K562 (cell line): ENCODE results near the gene ZSCAN12. TPM values are rescaled to one million over a fixed set of nuclear protein-coding genes. Genes with fewer than 3 reads are reported as not detected.
A peak's percentile ranks its signal among the peaks of the same experiment; 100 is the strongest.

Source experiments
- ATAC-seq: fragments of 200-7000 bp; cut with Tn5 transposase; 3 replicates; pipeline ENCODE4 v1.9.1; 2020; ENCODE audit warnings: moderate library complexity
- BruUV-seq: library from RNA; stranded (reverse); fragments of 400-500 nt; replicated peaks from 2 replicates; lab custom pipeline; 2021; lab: Mats Ljungman, UMichigan
- CTCF ChIA-PET: fragments of 300-600 bp; formaldehyde crosslinking; extraction: SDS; loops from one replicate; lab custom pipeline; 2021; ENCODE audit warnings: low intra/inter-chr PET ratio; lab: Yijun Ruan, JAX
- POLR2A ChIA-PET: fragments of 300-600, 350-650 bp; sonication (Branson Sonifier 250); formaldehyde crosslinking; extraction: SDS; loops from one replicate; lab custom pipeline; 2021; ENCODE audit warnings: antibody characterized with exemption, inconsistent platforms; lab: Yijun Ruan, JAX
- DNase-seq, 4 experiments: peaks; one replicate each; pipeline versions ENCODE4 v3.0.0 to v3.0.0-alpha.2; 2011 to 2018; ENCODE audit warnings: low spot score in 3 of 4, mixed read lengths in 3 of 4; ENCODE audit errors: extremely low read depth in 1 of 4
- FAIRE-seq: peaks from 2 replicates; lab custom pipeline; 2011; peaks lifted over from hg19 to GRCh38; lab: Jason Lieb, UNC
- H2AFZ ChIP-seq: 2 replicates; pipeline ENCODE4 v1.6.0; 2011; ENCODE audit warnings: low read depth, low read length, control low read depth, inconsistent platforms
- H3K27ac ChIP-seq: fragments of 200-600 bp; 3 replicates; pipeline ENCODE4 v1.8.0; 2011; ENCODE audit warnings: low read depth, mild to moderate bottlenecking, control low read depth, inconsistent platforms, low read length, moderate library complexity, mixed read lengths; ENCODE audit errors: extremely low read depth
- H3K27me3 ChIP-seq, 2 experiments: fragments of 300-600 bp in 1 of 2; 2 replicates in 1 of 2; 3 replicates in 1 of 2; pipeline versions ENCODE4 v1.6.0 to v1.8.0; 2011; ENCODE audit warnings: inconsistent platforms in 2 of 2, low read length in 2 of 2, mild to moderate bottlenecking in 1 of 2, mixed read lengths in 1 of 2, moderate library complexity in 1 of 2; ENCODE audit not compliant: control insufficient read depth in 2 of 2, insufficient read depth in 2 of 2
- H3K36me3 ChIP-seq: fragments of 300-600 bp; 3 replicates; pipeline ENCODE4 v1.8.0; 2011; ENCODE audit warnings: mild to moderate bottlenecking, low read length, inconsistent platforms; ENCODE audit not compliant: control insufficient read depth, insufficient read depth
- H3K4me1 ChIP-seq, 2 experiments: fragments of 200-600 bp in 1 of 2; replicated peaks in 1 of 2; 2 replicates in 1 of 2; 3 replicates in 1 of 2; pipeline versions ENCODE4 v1.5.1 to v1.8.0; 2011; ENCODE audit warnings: inconsistent platforms in 2 of 2, low read length in 2 of 2, mild to moderate bottlenecking in 1 of 2, mixed read lengths in 1 of 2, moderate library complexity in 1 of 2; ENCODE audit not compliant: control insufficient read depth in 2 of 2, insufficient read depth in 2 of 2
- H3K4me2 ChIP-seq: 2 replicates; pipeline ENCODE4 v1.6.1; 2011; ENCODE audit warnings: low read length, control low read depth, inconsistent platforms, mixed read lengths; ENCODE audit not compliant: insufficient read depth
- H3K4me3 ChIP-seq: fragments of 200-600 bp; sonication (generic), shearing (Covaris generic); 2 replicates; pipeline ENCODE4 v1.5.1; 2016; ENCODE audit warnings: control low read depth, inconsistent platforms
- H3K79me2 ChIP-seq: fragments of 200-600 bp; 3 replicates; pipeline ENCODE4 v1.8.0; 2011; ENCODE audit warnings: low read length, inconsistent platforms; ENCODE audit not compliant: control insufficient read depth, insufficient read depth
- H3K9ac ChIP-seq, 2 experiments: 2 replicates each; pipeline versions ENCODE4 v1.6.0 to v1.6.1; 2011; ENCODE audit warnings: low read depth in 2 of 2, low read length in 2 of 2, control low read depth in 1 of 2, inconsistent platforms in 1 of 2, mild to moderate bottlenecking in 1 of 2, mixed read lengths in 1 of 2; ENCODE audit not compliant: insufficient read depth in 1 of 2
- H3K9me1 ChIP-seq: one replicate; pipeline ENCODE4 v1.6.0; 2011; ENCODE audit warnings: inconsistent platforms, mild to moderate bottlenecking, low read length, moderate library complexity; ENCODE audit not compliant: control insufficient read depth, insufficient read depth
- H3K9me3 ChIP-seq: replicated peaks from 2 replicates; pipeline ENCODE4 v1.5.1; 2011; ENCODE audit warnings: low read depth, low read length, inconsistent platforms; ENCODE audit not compliant: control insufficient read depth, insufficient read depth
- H4K20me1 ChIP-seq: replicated peaks from 2 replicates; pipeline ENCODE4 v1.6.1; 2011; ENCODE audit warnings: low read length, inconsistent platforms, mixed read lengths; ENCODE audit not compliant: control insufficient read depth, insufficient read depth
- ATF4 ChIP-seq: fragments of 450-650 bp; formaldehyde crosslinking; IDR thresholded peaks from 2 replicates; pipeline ENCODE4 v1.4.0; 2022; ENCODE audit warnings: mild to moderate bottlenecking, moderate library complexity
- BRF1 ChIP-seq: IDR thresholded peaks from 3 replicates; pipeline ENCODE4 v1.6.1; 2011; ENCODE audit warnings: borderline replicate concordance, mild to moderate bottlenecking; ENCODE audit not compliant: insufficient read length; ENCODE audit errors: extremely low read depth
- GABPB1 ChIP-seq: sonication (generic); formaldehyde crosslinking; IDR thresholded peaks from 2 replicates; pipeline ENCODE4 v1.8.0; 2022; ENCODE audit warnings: mild to moderate bottlenecking, missing genetic modification reagents
- GATA2 ChIP-seq: sonication (generic); formaldehyde crosslinking; IDR thresholded peaks from 2 replicates; pipeline ENCODE4 v1.4.0; 2020; ENCODE audit warnings: mild to moderate bottlenecking, missing genetic modification reagents
- HMBOX1 ChIP-seq: sonication (generic); IDR thresholded peaks from 2 replicates; pipeline ENCODE4 v1.6.1; 2016
- NR1H2 ChIP-seq: sonication (generic); formaldehyde crosslinking; IDR thresholded peaks from 2 replicates; pipeline ENCODE4 v1.4.0; 2020; ENCODE audit warnings: mild to moderate bottlenecking, missing genetic modification reagents
- RBM39 ChIP-seq: fragments of 200-400 bp; formaldehyde crosslinking; optimal IDR thresholded peaks from 2 replicates; pipeline ENCODE3; 2018; ENCODE audit warnings: low read depth, low read length
- RCOR1 ChIP-seq, 2 experiments: IDR thresholded peaks; 2 replicates each; pipeline ENCODE4 v1.6.1; 2012; ENCODE audit warnings: low read depth in 2 of 2, low read length in 2 of 2, borderline replicate concordance in 1 of 2, improper control_type of control experiment in 1 of 2
- RHOXF2B ChIP-seq: fragments of 250-450 bp; sonication (Bioruptor Pico); conservative IDR thresholded peaks from 2 replicates; pipeline ENCODE4 v1.5.1; 2021
- SREBF2 ChIP-seq: sonication (generic); formaldehyde crosslinking; IDR thresholded peaks from 2 replicates; pipeline ENCODE4 v1.4.0; 2020; ENCODE audit warnings: mild to moderate bottlenecking, missing genetic modification reagents
- ZNF282 ChIP-seq: sonication (generic); formaldehyde crosslinking; IDR thresholded peaks from 2 replicates; pipeline ENCODE4 v1.8.1; 2023; ENCODE audit warnings: missing genetic modification reagents
- ZNF41 ChIP-seq: fragments of 250-450 bp; sonication (Bioruptor Pico); conservative IDR thresholded peaks from 2 replicates; pipeline ENCODE4 v1.4.0; 2020; ENCODE audit warnings: mild to moderate bottlenecking
- ZSCAN29 ChIP-seq: fragments of 450-650 bp; IDR thresholded peaks from 2 replicates; pipeline ENCODE4 v1.6.1; 2017
- WGBS: fragments of 100-300 bp; shearing (Covaris generic); methylation state at CpG from one replicate; pipeline ENCODE4 v1.1.6; 2016; ENCODE audit warnings: low coverage, mixed read lengths; ENCODE audit not compliant: insufficient coverage; ENCODE audit errors: missing lambda C conversion rate; 5-methylcytosine and 5-hydroxymethylcytosine counted together
- in situ Hi-C: fragments of 300-500 bp; cut with MboI; formaldehyde crosslinking; loops from 4 replicates; pipeline ENCODE4 v1.15.0; 2018; ENCODE audit warnings: inconsistent platforms, mixed read lengths
- intact Hi-C: fragments of 100-400 bp; cut with micrococcal nuclease; formaldehyde crosslinking; loops from 2 replicates; pipeline ENCODE4 v1.14.2; 2022
- polyA plus RNA-seq, 8 experiments: library from polyadenylated mRNA; depleted of rRNA in 4 of 8; stranded (reverse) in 5 of 8; unstranded in 3 of 8; fragments of >200 nt; fragmentation: Nextera tagmentation in 2 of 8; fragmentation: Illumina TruSeq in 1 of 8; extraction: Ambion mirVana in 2 of 8; extraction: Trizol in 1 of 8; gene quantifications; 2 replicates each; pipeline versions ENCODE4 v1.2.1 to v1.2.3, GENCODE V29; 2011 to 2014; ENCODE audit warnings: inconsistent platforms in 1 of 8, missing spikeins in 1 of 8
- total RNA-seq, 7 experiments: library from RNA; depleted of rRNA in 6 of 7; stranded (reverse); fragments of >200 nt in 6 of 7; fragmentation: Illumina TruSeq in 2 of 7; extraction: Trizol in 2 of 7; gene quantifications; 2 replicates each; pipeline versions ENCODE4 v1.2.1 to v1.2.3, GENCODE V29; 2011 to 2021; ENCODE audit warnings: low replicate concordance in 1 of 7

ZSCAN12 gene
- total and polyA plus RNA-seq, 9 of the 15 experiments (the other 6 are each of a cell fraction or from before 2014, with no cell fraction given) = 2.5 to 19.6 (median 12.5) TPM

GRCh38 chr6:28354688-28355554 is 44.6 kb downstream of the ZSCAN12 start:
- H3K27me3 ChIP-seq = no peaks in the 10 kb centered on the region; a peak in 1 of 5 replicates
- peak overlapping the region; percentile 68 to 79; a peak in 3 of 4 replicates for H3K9ac ChIP-seq
- in situ Hi-C loops (loop anchor here (5.0 kb wide), 1 partner anchor 218 kb away; no protein-coding TSS in a partner anchor), intact Hi-C loops (loop anchor here (1.0 to 10.0 kb wide), 7 partner anchors 19 to 520 kb away; partner anchors contain the start of genes ZSCAN26 and ZSCAN31)
- FAIRE-seq (peak; percentile 6), DNase-seq (peak in 1 of 4 experiments; percentile 36), ATAC-seq (no peak)
- BruUV-seq = no TSS peak
- ChIA-PET CTCF (interaction anchor here (0.9 to 1.7 kb wide), 5 partner anchors 187 to 1193 kb away, joined by 3 to 12 read pairs (median 3); no protein-coding TSS in a partner anchor), POLR2A (interaction anchor here (0.6 to 5.3 kb wide), 18 partner anchors 8 to 1208 kb away, joined by 3 to 80 read pairs (median 5); partner anchors contain the start of genes ZKSCAN8, ZSCAN26 and ZSCAN31)
- H4K20me1 ChIP-seq = no peaks in the 10 kb centered on the region
- TF ChIP-seq NR1H2 (CRISPR knock-in tag) = 0 out of 2 replicates have a peak, but pooled peaks have one; percentile 65
- no peak for TF ChIP-seq ZNF41 (CRISPR knock-in tag)
- peak; percentile 67; the same call in 1 of the 2 replicates for TF ChIP-seq SREBF2 (CRISPR knock-in tag)
- no peak for TF ChIP-seq ATF4 (CRISPR knock-in tag)
- TF ChIP-seq ZSCAN29 = no peak
- peak; percentile 19; the same call in 1 of the 2 replicates for TF ChIP-seq GATA2 (CRISPR knock-in tag)
- TF ChIP-seq RCOR1 (IDR thresholded peaks at IDR 0.05; ENCODE audit: borderline replicate concordance in 1 of 2, low read depth in 2 of 2, low read length in 2 of 2) = no peak
- no peak for TF ChIP-seq RBM39
- peak; percentile 94 for TF ChIP-seq HMBOX1
- TF ChIP-seq BRF1 = no peak
- 0 out of 2 replicates have a peak, but pooled peaks have one; percentile 0 for TF ChIP-seq GABPB1 (CRISPR knock-in tag)
- TF ChIP-seq RHOXF2B (CRISPR knock-in tag) = 0 out of 2 replicates have a peak, but pooled peaks have one; percentile 46
- TF ChIP-seq ZNF282 (CRISPR knock-in tag) = no peak
- peaks cover 16% of the 10 kb centered on the region for H3K36me3 ChIP-seq
- no peaks in the 10 kb centered on the region; the same call in 1 of the 2 replicates for H3K9me3 ChIP-seq
- WGBS = 81% methylated on average over 10 of the region's 10 CpGs
- peak overlapping the region; percentile 76 for H3K27ac ChIP-seq
- peaks cover 44 to 49% of the 10 kb centered on the region in 2 experiments for H3K4me1 ChIP-seq
- H3K9me1 ChIP-seq = no peaks in the 10 kb centered on the region
- peaks cover 79% of the 10 kb centered on the region for H3K79me2 ChIP-seq
- peak overlapping the region; percentile 95 for H3K4me2 ChIP-seq
- no peak overlapping the region; the same call in 1 of the 2 replicates for H2AFZ ChIP-seq
- H3K4me3 ChIP-seq = no peak overlapping the region
